OCI-LY1 (cell line): ENCODE data around the gene MFAP2.

Experiments
- EZH2 ChIP-seq: fragments of 200-600 bp; sonication (generic), shearing (Covaris generic); IDR thresholded peaks from 2 replicates; pipeline ENCODE4 v1.8.0; 2017; ENCODE audit warnings: borderline replicate concordance, mixed run types, mild to moderate bottlenecking, antibody characterized with exemption, low read length, moderate library complexity, mixed read lengths
- TF ChIP-seq, protein P1 (sequence below): fragments of 200-600 bp; sonication (generic), shearing (Covaris generic); IDR thresholded peaks from 2 replicates; pipeline ENCODE4 v1.5.1; 2017; ENCODE audit warnings: mild to moderate bottlenecking, antibody characterized with exemption, low read length, moderate library complexity, mixed read lengths

- TF ChIP-seq, protein P1, sequence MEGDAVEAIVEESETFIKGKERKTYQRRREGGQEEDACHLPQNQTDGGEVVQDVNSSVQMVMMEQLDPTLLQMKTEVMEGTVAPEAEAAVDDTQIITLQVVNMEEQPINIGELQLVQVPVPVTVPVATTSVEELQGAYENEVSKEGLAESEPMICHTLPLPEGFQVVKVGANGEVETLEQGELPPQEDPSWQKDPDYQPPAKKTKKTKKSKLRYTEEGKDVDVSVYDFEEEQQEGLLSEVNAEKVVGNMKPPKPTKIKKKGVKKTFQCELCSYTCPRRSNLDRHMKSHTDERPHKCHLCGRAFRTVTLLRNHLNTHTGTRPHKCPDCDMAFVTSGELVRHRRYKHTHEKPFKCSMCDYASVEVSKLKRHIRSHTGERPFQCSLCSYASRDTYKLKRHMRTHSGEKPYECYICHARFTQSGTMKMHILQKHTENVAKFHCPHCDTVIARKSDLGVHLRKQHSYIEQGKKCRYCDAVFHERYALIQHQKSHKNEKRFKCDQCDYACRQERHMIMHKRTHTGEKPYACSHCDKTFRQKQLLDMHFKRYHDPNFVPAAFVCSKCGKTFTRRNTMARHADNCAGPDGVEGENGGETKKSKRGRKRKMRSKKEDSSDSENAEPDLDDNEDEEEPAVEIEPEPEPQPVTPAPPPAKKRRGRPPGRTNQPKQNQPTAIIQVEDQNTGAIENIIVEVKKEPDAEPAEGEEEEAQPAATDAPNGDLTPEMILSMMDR = no peak
- no peak for TF ChIP-seq EZH2
These were observed 55.4 kb downstream of the MFAP2 start for GRCh38 chr1:16924919-16925477.
